NCI-H2171 (cell line): ENCODE measurements around the gene SSB.
"Not testable (repeated sequence)": the region's sequence is repeated elsewhere in the genome, so short reads cannot be mapped to it uniquely, and the experiment has no call there.

ENCODE experiments used
- DNase-seq: peaks from one replicate; lab custom pipeline; 2025; lab: John Stamatoyannopoulos, UW

The SSB gene

GRCh38 chr2:169838743-169839489, 40.2 kb downstream of the SSB start:
- DNase-seq = no peak

- no peak for DNase-seq
These were observed 41.5 kb downstream of the SSB start for GRCh38 chr2:169839954-169840746.

DNA sequence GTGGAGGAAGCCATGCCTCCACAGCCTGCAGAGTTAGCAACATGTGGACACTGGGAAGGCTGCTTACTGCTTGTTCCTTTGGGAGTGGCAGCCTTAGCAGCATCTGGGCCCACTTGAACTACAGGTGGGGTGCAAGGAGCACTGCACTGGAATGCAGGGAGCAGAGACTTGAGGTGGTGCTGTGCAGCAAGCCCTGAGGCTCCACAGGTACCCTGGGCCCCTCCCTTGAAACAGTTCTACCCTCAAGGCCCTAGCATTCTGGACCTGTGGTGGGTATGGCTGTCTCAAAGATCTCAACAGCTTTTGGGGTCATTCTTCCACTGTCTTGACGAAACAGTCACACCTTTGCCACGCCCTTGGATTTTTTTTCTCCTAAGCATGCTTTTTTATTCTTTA, 42.1 kb downstream of the SSB start:
- DNase-seq = no peak

DNA sequence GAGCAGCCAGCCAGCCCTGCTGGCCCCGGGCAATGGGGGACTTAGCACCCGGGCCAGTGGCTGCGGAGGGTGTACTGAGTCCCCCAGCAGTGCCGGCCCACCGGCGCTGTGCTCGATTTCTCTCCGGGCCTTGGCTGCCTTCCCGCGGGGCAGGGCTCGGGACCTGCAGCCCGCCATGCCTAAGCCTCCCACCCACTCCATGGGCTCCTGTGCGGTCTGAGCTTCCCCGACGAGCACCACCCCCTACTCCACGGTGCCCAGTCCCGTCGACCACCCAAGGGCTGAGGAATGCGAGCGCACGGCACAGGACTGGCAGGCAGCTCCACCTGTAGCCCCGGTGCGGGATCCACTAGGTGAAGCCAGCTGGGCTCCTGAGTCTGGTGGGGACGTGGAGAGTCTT, 43.0 kb downstream of the SSB start:
- not testable (repeated sequence) for DNase-seq

- DNase-seq = no peak
These were observed 46.3 kb downstream of the SSB start for GRCh38 chr2:169845016-169845415.

DNA sequence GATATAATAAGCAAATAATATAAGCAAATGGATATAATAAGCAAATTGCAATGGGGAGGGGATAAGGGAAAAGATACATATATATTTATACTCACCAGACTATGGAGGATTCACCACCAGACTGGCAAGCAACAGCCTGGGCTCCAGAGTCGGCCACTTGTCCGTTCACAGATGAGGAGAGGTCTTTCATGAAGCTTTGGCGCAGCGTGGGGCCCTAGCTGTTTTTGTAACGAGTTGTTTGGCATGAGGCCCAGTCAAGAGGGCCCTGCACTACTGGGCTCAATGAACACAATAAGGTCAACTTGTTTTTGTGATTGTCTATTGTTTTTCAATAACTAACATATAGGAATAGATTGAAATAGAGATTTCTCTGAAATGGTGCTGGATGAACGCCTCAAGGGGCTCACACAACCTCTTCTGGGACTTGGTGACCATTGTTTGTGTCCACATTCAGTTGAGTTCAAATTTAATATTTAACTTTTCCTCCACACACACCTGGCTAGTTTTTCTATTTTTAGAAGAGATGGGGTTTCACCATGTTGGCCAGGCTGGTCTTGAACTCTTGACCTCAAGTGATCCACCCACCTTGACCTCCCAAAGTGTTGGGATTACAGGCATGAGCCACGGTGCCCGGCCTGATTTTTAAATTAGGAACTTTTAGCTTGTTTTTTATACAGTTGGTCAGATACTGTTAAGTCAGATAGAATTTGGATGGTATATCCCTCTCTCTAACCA, 50.5 kb downstream of the SSB start:
- not testable (repeated sequence) for DNase-seq

GRCh38 chr2:169849710-169850109, 51.0 kb downstream of the SSB start:
- DNase-seq = no peak

- no peak for DNase-seq
These were observed 54.5 kb downstream of the SSB start for GRCh38 chr2:169853041-169853668.

- DNase-seq = not testable (repeated sequence)
These were observed 56.9 kb downstream of the SSB start for GRCh38 chr2:169855281-169856258.

GRCh38 chr2:169859423-169859822, 60.8 kb downstream of the SSB start:
- DNase-seq = no peak

- DNase-seq = no peak
These were observed 61.5 kb downstream of the SSB start for GRCh38 chr2:169860149-169860548.
